Ascending aorta (tissue), 2 donors: ENCODE data around the gene FHAD1. TPM values are rescaled to one million over a fixed set of nuclear protein-coding genes. Genes with fewer than 3 reads are reported as not detected.
A peak's percentile ranks its signal among the peaks of the same experiment; 100 is the strongest.

ENCODE experiments used
- DNase-seq, 2 donors: peaks; one replicate each; pipeline ENCODE4 v3.0.0-alpha.2; 2019; ENCODE audit warnings: low spot score in 2 of 2
- H3K27ac ChIP-seq, 2 donors: fragments of 200-600 bp; sonication (generic); one replicate each; pipeline ENCODE4 v1.5.1; 2016 to 2017; ENCODE audit warnings: mild to moderate bottlenecking in 1 of 2
- H3K27me3 ChIP-seq: fragments of 200-600 bp; sonication (generic); one replicate; pipeline ENCODE4 v1.5.1; 2017
- H3K36me3 ChIP-seq, 2 donors: fragments of 200-600 bp; sonication (generic); one replicate each; pipeline ENCODE4 v1.5.1; 2016
- H3K4me1 ChIP-seq, 2 donors: fragments of 200-600 bp; sonication (generic); one replicate each; pipeline ENCODE4 v1.5.1; 2016 to 2017; ENCODE audit warnings: mild to moderate bottlenecking in 1 of 2
- H3K4me3 ChIP-seq, 2 donors: fragments of 200-600 bp; sonication (generic); one replicate each; pipeline ENCODE4 v1.5.1; 2016 to 2017; ENCODE audit warnings: mild to moderate bottlenecking in 1 of 2
- H3K9me3 ChIP-seq, 2 donors: fragments of 200-600 bp; sonication (generic); one replicate each; pipeline ENCODE4 v1.5.1; 2016
- intact Hi-C: fragments of 100-400 bp; cut with DNase I; formaldehyde crosslinking; loops from one replicate; pipeline ENCODE4 v1.15.1; 2023
- total RNA-seq: library from RNA; depleted of rRNA; stranded (reverse); fragments of >200 nt; gene quantifications from one replicate; pipeline ENCODE4 v1.1.0, GENCODE V29; 2016
- TF ChIP-seq, protein P1 (sequence below), 3 experiments: fragments of 200-600 bp in 2 of 3; fragments of 450-650 bp in 1 of 3; sonication (generic) in 2 of 3; IDR thresholded peaks; one replicate each; pipeline ENCODE4 v1.5.1; 2016 to 2019; ENCODE audit warnings: antibody characterized with exemption in 3 of 3, mild to moderate bottlenecking in 1 of 3, moderate library complexity in 1 of 3

Gene FHAD1
- total RNA-seq, 1 donor from 2014 or later, result not detected

DNA sequence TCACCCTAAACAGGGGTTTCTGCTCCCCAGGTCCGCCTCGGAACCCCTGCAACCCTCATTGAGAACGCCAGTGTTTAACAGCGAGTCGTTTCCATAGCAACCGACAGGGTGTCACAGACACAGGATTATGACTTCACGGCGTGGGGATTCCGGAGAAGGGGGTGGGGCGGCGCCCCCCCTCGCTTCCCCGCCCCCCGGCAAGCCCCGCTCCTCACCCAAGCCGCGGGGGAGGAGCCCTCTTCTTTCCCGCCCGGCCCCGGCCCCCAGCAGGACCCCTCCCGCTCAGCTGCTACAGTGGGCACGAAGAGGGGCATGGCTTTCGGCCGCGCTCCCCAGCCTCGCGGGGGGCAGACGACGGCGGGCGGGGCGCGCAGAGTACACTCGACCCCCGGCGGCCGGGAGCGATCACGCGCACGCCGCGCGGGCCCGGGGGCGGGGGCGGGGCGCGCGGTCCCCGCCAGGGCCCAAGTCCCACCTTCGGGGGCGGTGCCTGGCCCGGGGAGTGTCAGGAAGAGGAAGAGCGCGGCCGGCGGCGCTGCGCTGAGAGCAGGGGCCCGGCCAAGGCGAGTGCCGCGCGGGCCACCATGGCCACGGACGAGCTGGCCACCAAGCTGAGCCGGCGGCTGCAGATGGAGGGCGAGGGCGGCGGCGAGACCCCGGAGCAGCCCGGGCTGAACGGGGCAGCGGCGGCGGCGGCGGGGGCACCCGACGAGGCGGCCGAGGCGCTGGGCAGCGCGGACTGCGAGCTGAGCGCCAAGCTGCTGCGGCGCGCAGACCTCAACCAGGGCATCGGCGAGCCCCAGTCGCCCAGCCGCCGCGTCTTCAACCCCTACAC is 162.6 kb downstream of the FHAD1 start, which contains the start of gene EFHD2:
Gene EFHD2, plus strand, starts transcription at position 501 of the 835 bp plus-strand sequence. Its CDS starts 84 bp downstream, at position 585.
- Histone ChIP-seq H3K4me1 (peaks cover 10 to 35% of the 10 kb centered on the region in 2 donors), H3K9me3 (no peaks in the 10 kb centered on the region), H3K27me3 (no peaks in the 10 kb centered on the region), H3K4me3 (peak within 1 kb of the TSS; percentile 95 to 96), H3K36me3 (no peaks in the 10 kb centered on the region), H3K27ac (peak within 1 kb of the TSS; percentile 52 to 59)
- TF ChIP-seq, protein P1, sequence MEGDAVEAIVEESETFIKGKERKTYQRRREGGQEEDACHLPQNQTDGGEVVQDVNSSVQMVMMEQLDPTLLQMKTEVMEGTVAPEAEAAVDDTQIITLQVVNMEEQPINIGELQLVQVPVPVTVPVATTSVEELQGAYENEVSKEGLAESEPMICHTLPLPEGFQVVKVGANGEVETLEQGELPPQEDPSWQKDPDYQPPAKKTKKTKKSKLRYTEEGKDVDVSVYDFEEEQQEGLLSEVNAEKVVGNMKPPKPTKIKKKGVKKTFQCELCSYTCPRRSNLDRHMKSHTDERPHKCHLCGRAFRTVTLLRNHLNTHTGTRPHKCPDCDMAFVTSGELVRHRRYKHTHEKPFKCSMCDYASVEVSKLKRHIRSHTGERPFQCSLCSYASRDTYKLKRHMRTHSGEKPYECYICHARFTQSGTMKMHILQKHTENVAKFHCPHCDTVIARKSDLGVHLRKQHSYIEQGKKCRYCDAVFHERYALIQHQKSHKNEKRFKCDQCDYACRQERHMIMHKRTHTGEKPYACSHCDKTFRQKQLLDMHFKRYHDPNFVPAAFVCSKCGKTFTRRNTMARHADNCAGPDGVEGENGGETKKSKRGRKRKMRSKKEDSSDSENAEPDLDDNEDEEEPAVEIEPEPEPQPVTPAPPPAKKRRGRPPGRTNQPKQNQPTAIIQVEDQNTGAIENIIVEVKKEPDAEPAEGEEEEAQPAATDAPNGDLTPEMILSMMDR (IDR thresholded peaks at IDR 0.05), result no peak
- intact Hi-C loops, result loop anchor here (2.0 to 10.0 kb wide), 4 partner anchors 37 to 255 kb away; partner anchors contain the start of gene TMEM51
- peak; percentile 46 to 90 for DNase-seq

DNA sequence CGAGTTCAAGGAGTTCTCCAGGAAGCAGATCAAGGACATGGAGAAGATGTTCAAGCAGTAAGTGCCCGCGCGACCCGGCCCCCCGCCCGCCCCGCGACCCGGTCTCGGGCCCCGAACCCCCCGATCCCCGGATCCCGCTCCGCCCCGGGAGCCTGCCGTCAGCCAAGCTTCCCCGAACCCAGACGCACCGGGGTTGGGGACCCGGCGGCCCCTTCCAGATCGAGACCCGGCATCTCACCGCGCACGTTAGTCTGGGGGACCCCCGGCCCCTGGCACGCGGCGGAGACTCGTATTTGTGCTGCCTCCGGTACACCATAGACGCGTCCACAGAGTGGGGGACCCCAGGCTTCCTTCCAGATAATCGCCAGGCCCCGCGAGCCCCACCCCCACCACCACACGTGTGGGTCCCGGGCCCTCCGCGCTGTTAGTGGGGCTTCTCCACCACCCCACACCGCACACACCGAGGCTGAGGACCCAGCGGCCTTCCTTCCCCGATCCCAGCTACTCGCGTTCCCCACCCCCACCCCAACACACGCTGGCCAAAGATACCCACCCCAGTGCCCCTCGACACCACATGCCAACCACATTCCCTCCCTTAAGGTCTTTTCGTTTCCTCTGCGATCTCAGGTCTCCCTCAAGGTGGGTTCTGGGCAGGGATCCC is 163.3 kb downstream of the FHAD1 start:
- peaks cover 10 to 35% of the 10 kb centered on the region in 2 donors for H3K4me1 ChIP-seq
- no peaks in the 10 kb centered on the region for H3K9me3 ChIP-seq
- no peak for DNase-seq
- peak overlapping the region in 1 of 2 donors; percentile 52 for H3K27ac ChIP-seq
- no peaks in the 10 kb centered on the region for H3K27me3 ChIP-seq
- intact Hi-C loops, result loop anchor here (2.0 to 5.0 kb wide), 2 partner anchors 74 to 83 kb away; no protein-coding TSS in a partner anchor
- peak overlapping the region; percentile 95 to 96 for H3K4me3 ChIP-seq
- TF ChIP-seq, protein P1 (IDR thresholded peaks at IDR 0.05), result no peak
- H3K36me3 ChIP-seq, result no peaks in the 10 kb centered on the region

DNA sequence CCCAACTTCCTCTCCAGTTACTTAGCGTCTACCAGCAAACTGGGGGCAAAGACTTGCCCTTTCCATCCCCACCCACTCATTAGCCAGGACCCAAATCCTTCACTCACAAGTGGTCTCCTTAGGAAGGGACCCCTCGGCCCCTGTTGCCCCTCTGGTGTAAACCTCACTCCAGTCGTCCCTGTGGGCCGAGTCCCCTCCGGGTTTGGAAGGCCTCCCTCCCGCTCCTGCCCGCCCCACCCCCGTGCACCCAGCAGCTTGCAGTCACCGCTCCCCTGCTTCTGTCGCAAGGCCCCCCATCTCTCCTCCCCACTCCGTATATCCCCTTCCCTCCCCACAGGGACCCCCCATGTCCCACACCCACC is 163.8 kb downstream of the FHAD1 start:
- Histone ChIP-seq H3K4me3 (peak overlapping the region; percentile 95 to 96), H3K27ac (no peak overlapping the region), H3K27me3 (no peaks in the 10 kb centered on the region), H3K9me3 (no peaks in the 10 kb centered on the region), H3K4me1 (peaks cover 10 to 38% of the 10 kb centered on the region in 2 donors), H3K36me3 (no peaks in the 10 kb centered on the region)
- no peak for DNase-seq
- intact Hi-C loops, result loop anchor here (2.0 to 5.0 kb wide), 2 partner anchors 74 to 84 kb away; no protein-coding TSS in a partner anchor
- TF ChIP-seq, protein P1 (IDR thresholded peaks at IDR 0.05), result no peak

DNA sequence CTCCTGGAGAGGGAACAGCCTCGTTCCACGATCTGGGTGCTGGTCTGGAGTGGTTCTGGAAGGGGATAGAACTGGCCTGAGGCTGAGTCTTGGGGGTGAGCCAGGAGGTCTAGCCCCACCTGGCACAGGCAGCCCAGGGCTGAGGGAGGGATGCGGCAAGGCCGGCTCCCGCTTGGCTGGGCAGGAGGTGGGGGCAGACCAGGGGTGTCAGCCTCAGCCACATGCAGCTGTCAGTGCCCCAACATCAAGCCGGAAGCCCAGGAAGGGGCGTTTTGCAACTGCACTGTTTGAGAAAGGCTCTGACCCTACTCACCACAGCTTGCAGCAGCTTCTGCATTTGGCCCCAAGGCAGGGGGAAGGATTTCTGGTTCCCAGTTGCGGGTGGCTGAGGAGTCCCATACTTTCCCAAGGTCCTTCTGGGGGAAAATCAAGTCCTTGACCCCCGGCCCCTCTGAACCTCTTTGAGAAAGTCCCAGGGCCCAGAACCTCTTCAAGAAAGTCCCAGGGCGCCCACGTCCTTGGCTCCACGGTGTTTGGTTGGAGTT is 164.6 kb downstream of the FHAD1 start:
- Histone ChIP-seq H3K9me3 (no peaks in the 10 kb centered on the region), H3K4me3 (peak overlapping the region; percentile 28 to 96), H3K27me3 (no peaks in the 10 kb centered on the region), H3K36me3 (no peaks in the 10 kb centered on the region), H3K27ac (no peak overlapping the region), H3K4me1 (peaks cover 9 to 37% of the 10 kb centered on the region in 2 donors)
- DNase-seq, result peak; percentile 45 to 77
- intact Hi-C loops, result loop anchor here (2.0 to 5.0 kb wide), 2 partner anchors 75 to 84 kb away; no protein-coding TSS in a partner anchor
- TF ChIP-seq, protein P1 (IDR thresholded peaks at IDR 0.05), result no peak

DNA sequence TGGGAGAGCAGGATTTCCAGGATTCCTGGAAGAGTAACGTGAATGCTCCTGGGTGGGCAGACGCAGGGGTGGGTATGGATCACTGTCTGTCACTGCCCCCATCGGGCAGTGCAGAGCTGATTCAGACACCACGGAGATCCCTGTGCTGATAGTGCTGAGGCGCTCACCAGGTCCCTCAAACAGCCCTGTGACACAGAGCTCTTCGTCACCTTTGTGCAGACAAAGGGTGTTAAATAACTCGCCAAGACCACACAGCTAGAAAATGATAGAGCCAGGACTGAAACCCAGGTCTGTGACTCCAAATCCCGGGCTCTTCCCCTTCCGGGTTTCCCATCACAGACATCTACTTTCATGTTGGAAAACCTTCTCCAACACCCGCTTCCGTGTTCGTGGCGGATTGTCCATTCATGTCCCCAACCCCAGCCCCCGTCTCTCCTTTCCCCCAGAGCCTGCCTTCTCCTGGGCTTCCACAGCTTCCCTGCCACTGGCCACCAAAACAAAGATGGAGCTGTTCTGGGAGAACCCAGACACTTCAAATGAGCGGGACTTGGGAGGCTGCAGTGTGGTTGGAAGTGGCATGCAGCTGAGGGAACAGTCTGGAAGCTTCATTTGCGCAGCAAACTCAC is 165.3 kb downstream of the FHAD1 start:
- H3K27ac ChIP-seq, result no peak overlapping the region

More for the DNA sequence above, 165.3 kb downstream of the FHAD1 start:
- Histone ChIP-seq H3K9me3 (no peaks in the 10 kb centered on the region), H3K4me3 (peak overlapping the region in 1 of 2 donors; percentile 20), H3K36me3 (no peaks in the 10 kb centered on the region), H3K27me3 (no peaks in the 10 kb centered on the region), H3K4me1 (peaks cover 5 to 32% of the 10 kb centered on the region in 2 donors)
- TF ChIP-seq, protein P1 (IDR thresholded peaks at IDR 0.05), result no peak
- DNase-seq, result no peak
- intact Hi-C loops, result loop anchor here (5.0 kb wide), 1 partner anchor 85 kb away; no protein-coding TSS in a partner anchor
